ENCODE results near the gene F12. TPM values are rescaled to one million over a fixed set of nuclear protein-coding genes. Genes with fewer than 3 reads are reported as not detected.

F12 gene
- total and polyA plus RNA-seq, 2 of the 8 experiments (the other 6 are each of a cell fraction or from before 2014, with no cell fraction given), result 6.5 to 7.8 TPM

GRCh38 chr5:177448244-177448950, 39.0 kb upstream of the F12 start:
- WGBS, 2 experiments (ENCODE audit: extremely low coverage in 1 of 2, insufficient coverage in 1 of 2, insufficient read length in 1 of 2, insufficient replicate concordance in 2 of 2, low coverage in 1 of 2, low lambda C conversion rate in 2 of 2, missing lambda C conversion rate in 1 of 2), result 78% methylated on average over 6 of the region's 6 CpGs; no CpG with 5 or more reads in 1 of the 2 experiments
- H2AFZ ChIP-seq (ENCODE audit: low read length), result no peak overlapping the region
- H4K91ac ChIP-seq (replicated peaks; ENCODE audit: insufficient read length, low read length), result no peak overlapping the region
- peaks cover 3 to 7% of the 10 kb centered on the region in 2 experiments for H4K20me1 ChIP-seq (replicated peaks in 1 of 2; ENCODE audit: control insufficient read depth in 1 of 2, insufficient read depth in 2 of 2, low read length in 2 of 2)
- no peaks in the 10 kb centered on the region for H3K79me2 ChIP-seq (ENCODE audit: control insufficient read depth in 1 of 2, insufficient read depth in 2 of 2, low read length in 2 of 2)
- no peak overlapping the region for H3K14ac ChIP-seq (ENCODE audit: insufficient read length)
- 0 out of 2 replicates have a peak overlapping the region, but pooled peaks have one; percentile 77 for H2BK20ac ChIP-seq (ENCODE audit: low read length)
- H2BK5ac ChIP-seq (ENCODE audit: low read depth, low read length), result peak overlapping the region; percentile 20; the same call in 1 of the 2 replicates
- DNase-seq (ENCODE audit: low read depth in 1 of 2, low spot score in 2 of 2) (no peak), FAIRE-seq (no peak)
- H2AK5ac ChIP-seq (ENCODE audit: low read depth, low read length), result peak overlapping the region; percentile 40; the same call in 1 of the 2 replicates
- H2BK120ac ChIP-seq (replicated peaks; ENCODE audit: low read depth, low read length), result peak overlapping the region; percentile 63
- H3K4me3 ChIP-seq (ENCODE audit: extremely low read depth in 1 of 4, insufficient read depth in 2 of 4, low read depth in 3 of 4, low read length in 4 of 4), result peak overlapping the region in 3 of 4 experiments; percentile 33 to 74 (median 46); a peak in 4 of 8 replicates
- no peaks in the 10 kb centered on the region for H3K36me3 ChIP-seq (ENCODE audit: control insufficient read depth in 2 of 4, insufficient read depth in 4 of 4, low read length in 3 of 4)
- TF ChIP-seq CEBPB (IDR thresholded peaks at IDR 0.05; ENCODE audit: low read depth, low read length) (peak; percentile 50; the same call in 1 of the 2 replicates), SP4 (IDR thresholded peaks at IDR 0.05; ENCODE audit: low read length) (0 out of 2 replicates have a peak, but pooled peaks have one; percentile 30), SAP30 (IDR thresholded peaks at IDR 0.05; ENCODE audit: insufficient read depth, insufficient replicate concordance, low read length) (no peak)
- peak overlapping the region; percentile 59; the same call in 1 of the 2 replicates for H3K27ac ChIP-seq (ENCODE audit: low read depth, low read length)
- no peak overlapping the region for H3K23ac ChIP-seq (ENCODE audit: insufficient read length)
- peaks cover 0 to 32% (median 17%) of the 10 kb centered on the region in 4 experiments; a peak in 6 of 7 replicates for H3K4me1 ChIP-seq (replicated peaks in 1 of 4; ENCODE audit: control insufficient read depth in 3 of 4, insufficient read depth in 4 of 4, low read length in 3 of 4)
- H3K4ac ChIP-seq (replicated peaks; ENCODE audit: insufficient read length, low read depth, low read length), result peak overlapping the region; percentile 66
- CTCF ChIA-PET (ENCODE audit: partially characterized antibody), result interaction anchor here (0.8 to 23.6 kb wide), 16 partner anchors 8 to 140 kb away, joined by 3 to 430 read pairs (median 5); partner anchors contain the start of genes F12, GRK6, PFN3 and SLC34A1
- peak overlapping the region; percentile 22 for H4K5ac ChIP-seq (ENCODE audit: insufficient read length, low read depth, low read length)
- no peak overlapping the region; the same call in 1 of the 2 replicates for H3K18ac ChIP-seq (ENCODE audit: extremely low read depth, low read length)
- H3K27me3 ChIP-seq (replicated peaks in 1 of 4; ENCODE audit: control insufficient read depth in 3 of 4, extremely low read depth in 1 of 4, insufficient read depth in 3 of 4, low read length in 3 of 4), result peaks cover 0 to 19% (median 10%) of the 10 kb centered on the region in 4 experiments; a peak in 5 of 7 replicates
- no peak overlapping the region for H3K9ac ChIP-seq (replicated peaks in 1 of 4; ENCODE audit: extremely low read depth in 1 of 4, low read depth in 3 of 4, low read length in 3 of 4)
- POLR2A ChIA-PET (ENCODE audit: partially characterized antibody), result interaction anchor here (0.7 to 67.5 kb wide), 18 partner anchors 21 to 143 kb away, joined by 3 to 3349 read pairs (median 4); partner anchors contain the start of genes DBN1, DOK3, GRK6 and PDLIM7
- H3K4me2 ChIP-seq (ENCODE audit: insufficient read depth in 1 of 2, low read depth in 2 of 2, low read length in 2 of 2), result peak overlapping the region; percentile 89 to 93
- no peak overlapping the region for H2BK15ac ChIP-seq (ENCODE audit: low read length)
- peaks cover 9% of the 10 kb centered on the region for H3K23me2 ChIP-seq (ENCODE audit: low read depth, low read length)
- peak overlapping the region; percentile 80; the same call in 1 of the 2 replicates for H2BK12ac ChIP-seq (ENCODE audit: low read depth, low read length)
- H4K8ac ChIP-seq (ENCODE audit: extremely low read depth, insufficient read depth, low read length), result peak overlapping the region; percentile 87
- H3K79me1 ChIP-seq (ENCODE audit: low read depth, low read length), result no peaks in the 10 kb centered on the region; the same call in none of the 2 replicates
- no peaks in the 10 kb centered on the region for H3K9me3 ChIP-seq (ENCODE audit: insufficient read depth in 2 of 2, low read depth in 1 of 2, low read length in 1 of 2)
- H3K56ac ChIP-seq (replicated peaks; ENCODE audit: insufficient read length, low read depth, low read length), result no peak overlapping the region
